SK-N-MC (cell line): ENCODE results near the gene CDHR5.

ENCODE experiments used
- EZH2 ChIP-seq: fragments of 200-600 bp; sonication (generic); IDR thresholded peaks from one replicate; pipeline ENCODE4 v1.6.1; 2017; ENCODE audit warnings: antibody characterized with exemption
- FOXP2 ChIP-seq: optimal IDR thresholded peaks from 2 replicates; pipeline ENCODE3; 2011; ENCODE audit warnings: mild to moderate bottlenecking, moderate library complexity; ENCODE audit not compliant: insufficient read depth; ENCODE audit errors: extremely low read length, control extremely low read depth
- POLR2AphosphoS5 ChIP-seq: IDR thresholded peaks from 2 replicates; pipeline ENCODE4 v1.6.1; 2012; ENCODE audit warnings: mild to moderate bottlenecking, low read depth, low read length, borderline replicate concordance

DNA sequence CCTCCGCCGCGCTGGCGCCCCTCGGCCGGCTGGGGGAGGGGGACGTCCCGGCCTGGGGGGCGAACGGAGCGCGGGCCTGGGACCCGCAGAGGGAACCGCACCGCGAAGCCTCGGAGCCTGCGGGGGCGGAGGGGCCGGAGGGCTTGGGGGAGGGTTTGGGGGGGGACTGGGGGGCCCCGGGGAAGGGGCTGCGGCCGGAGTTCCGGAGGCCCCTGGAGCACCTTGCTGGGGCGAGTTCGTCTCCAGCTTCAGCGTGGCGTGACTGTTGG is 2.5 kb upstream of the CDHR5 start:
- TF ChIP-seq EZH2 (no peak), POLR2AphosphoS5 (no peak), FOXP2 (no peak)
